ENCODE data around the gene QRICH1. TPM values are rescaled to one million over a fixed set of nuclear protein-coding genes. Genes with fewer than 3 reads are reported as not detected.

Gene QRICH1
- total RNA-seq, 1 donor from 2014 or later = 129 TPM

DNA sequence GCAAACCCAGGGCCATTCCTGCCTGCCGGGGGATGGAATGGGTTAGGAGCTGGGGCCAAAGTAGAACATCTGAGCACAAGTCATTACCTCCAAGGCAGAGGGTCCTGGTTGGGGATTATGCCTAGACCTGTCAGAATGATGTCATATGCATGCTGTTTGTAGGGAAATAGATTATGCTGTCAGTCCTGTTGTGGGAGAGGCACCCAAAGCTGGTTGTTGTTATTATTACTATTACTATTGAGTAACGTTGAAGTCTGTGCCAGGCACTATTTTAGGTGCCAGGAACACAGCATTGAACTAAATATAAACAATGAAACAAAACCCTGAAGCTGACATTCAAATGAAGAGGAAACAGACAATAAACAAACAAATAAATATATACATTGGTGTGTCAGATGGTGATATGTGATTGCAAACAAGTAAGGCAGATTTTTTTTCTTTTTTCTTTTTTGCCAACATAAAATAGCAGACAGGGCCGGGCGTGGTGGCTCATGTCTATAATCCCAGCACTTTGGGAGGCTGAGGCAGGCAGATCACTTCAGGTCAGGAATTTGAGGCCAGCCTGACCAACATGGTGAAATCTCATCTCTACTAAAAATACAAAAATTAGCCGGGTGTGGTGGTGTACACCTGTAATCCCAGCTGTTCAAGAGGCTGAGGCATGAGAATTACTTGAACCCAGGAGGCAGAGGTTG lies 101.9 kb downstream of the QRICH1 start:
- intact Hi-C loops (cut with DNase I) = loop anchor here (2.0 kb wide), 1 partner anchor 101 kb away; no protein-coding TSS in a partner anchor
- peak overlapping the region; percentile 92 to 97 for H3K27ac ChIP-seq

DNA sequence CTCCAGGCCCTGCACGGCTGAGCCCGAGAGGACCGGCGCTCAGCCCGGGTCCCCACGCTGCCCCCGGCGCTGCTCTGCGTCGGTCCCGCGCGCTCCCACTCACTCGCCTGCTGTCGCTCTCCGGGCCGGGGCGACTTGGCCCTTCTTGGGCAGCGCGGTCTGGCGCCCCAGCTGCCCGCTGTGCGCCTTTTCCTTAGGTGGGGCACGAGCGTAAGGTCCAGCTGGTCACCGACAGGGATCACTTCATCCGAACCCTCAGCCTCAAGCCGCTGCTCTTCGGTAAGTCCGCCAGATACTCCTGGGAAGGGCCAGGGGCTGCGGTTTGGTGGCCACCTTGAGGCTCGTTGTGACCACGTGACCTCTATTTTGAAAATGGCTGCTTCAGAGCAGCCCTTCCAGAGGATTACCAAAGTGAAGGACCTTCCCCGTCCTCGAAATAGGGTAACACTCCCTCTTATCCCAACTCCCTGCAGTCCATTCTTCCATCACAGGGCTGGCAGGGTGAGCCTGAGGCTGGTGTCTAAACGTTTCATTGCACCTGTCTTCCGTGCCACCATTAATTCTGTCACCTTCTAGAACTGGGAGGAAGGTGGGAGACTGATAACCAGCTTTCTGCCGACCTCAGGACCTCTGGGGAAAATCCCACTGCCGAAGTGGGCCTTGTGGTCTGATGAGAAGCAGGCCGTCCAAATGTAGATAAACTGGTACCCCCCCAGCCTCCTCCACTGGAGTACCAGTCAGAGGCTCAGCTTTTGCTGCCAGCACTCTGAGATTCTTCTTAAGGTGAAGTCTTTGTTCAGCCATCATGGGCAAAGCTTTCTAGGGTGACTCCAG lies 103.0 kb downstream of the QRICH1 start:
- Histone ChIP-seq H3K4me3 (peak overlapping the region; percentile 80 to 99), H3K9me3 (no peaks in the 10 kb centered on the region), H3K27me3 (no peaks in the 10 kb centered on the region), H3K4me1 (peaks cover 10 to 26% of the 10 kb centered on the region in 2 donors), H3K36me3 (no peaks in the 10 kb centered on the region), H3K27ac (peak overlapping the region; percentile 92 to 97)
- DNase-seq (ENCODE audit: low spot score in 2 of 2) = no peak
- TF ChIP-seq, protein P1, sequence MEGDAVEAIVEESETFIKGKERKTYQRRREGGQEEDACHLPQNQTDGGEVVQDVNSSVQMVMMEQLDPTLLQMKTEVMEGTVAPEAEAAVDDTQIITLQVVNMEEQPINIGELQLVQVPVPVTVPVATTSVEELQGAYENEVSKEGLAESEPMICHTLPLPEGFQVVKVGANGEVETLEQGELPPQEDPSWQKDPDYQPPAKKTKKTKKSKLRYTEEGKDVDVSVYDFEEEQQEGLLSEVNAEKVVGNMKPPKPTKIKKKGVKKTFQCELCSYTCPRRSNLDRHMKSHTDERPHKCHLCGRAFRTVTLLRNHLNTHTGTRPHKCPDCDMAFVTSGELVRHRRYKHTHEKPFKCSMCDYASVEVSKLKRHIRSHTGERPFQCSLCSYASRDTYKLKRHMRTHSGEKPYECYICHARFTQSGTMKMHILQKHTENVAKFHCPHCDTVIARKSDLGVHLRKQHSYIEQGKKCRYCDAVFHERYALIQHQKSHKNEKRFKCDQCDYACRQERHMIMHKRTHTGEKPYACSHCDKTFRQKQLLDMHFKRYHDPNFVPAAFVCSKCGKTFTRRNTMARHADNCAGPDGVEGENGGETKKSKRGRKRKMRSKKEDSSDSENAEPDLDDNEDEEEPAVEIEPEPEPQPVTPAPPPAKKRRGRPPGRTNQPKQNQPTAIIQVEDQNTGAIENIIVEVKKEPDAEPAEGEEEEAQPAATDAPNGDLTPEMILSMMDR (IDR thresholded peaks at IDR 0.05) = no peak
- intact Hi-C loops (cut with DNase I) = loop anchor here (2.0 kb wide), 1 partner anchor 102 kb away; no protein-coding TSS in a partner anchor

More for the DNA sequence above, 101.9 kb downstream of the QRICH1 start:
- TF ChIP-seq, protein P1 (IDR thresholded peaks at IDR 0.05) = no peak
- Histone ChIP-seq H3K4me3 (peak overlapping the region in 1 of 2 donors; percentile 99), H3K9me3 (no peaks in the 10 kb centered on the region), H3K4me1 (peaks cover 10 to 26% of the 10 kb centered on the region in 2 donors), H3K27me3 (no peaks in the 10 kb centered on the region), H3K36me3 (peaks cover 3 to 5% of the 10 kb centered on the region in 2 donors)
- no peak for DNase-seq (ENCODE audit: low spot score in 2 of 2)

DNA sequence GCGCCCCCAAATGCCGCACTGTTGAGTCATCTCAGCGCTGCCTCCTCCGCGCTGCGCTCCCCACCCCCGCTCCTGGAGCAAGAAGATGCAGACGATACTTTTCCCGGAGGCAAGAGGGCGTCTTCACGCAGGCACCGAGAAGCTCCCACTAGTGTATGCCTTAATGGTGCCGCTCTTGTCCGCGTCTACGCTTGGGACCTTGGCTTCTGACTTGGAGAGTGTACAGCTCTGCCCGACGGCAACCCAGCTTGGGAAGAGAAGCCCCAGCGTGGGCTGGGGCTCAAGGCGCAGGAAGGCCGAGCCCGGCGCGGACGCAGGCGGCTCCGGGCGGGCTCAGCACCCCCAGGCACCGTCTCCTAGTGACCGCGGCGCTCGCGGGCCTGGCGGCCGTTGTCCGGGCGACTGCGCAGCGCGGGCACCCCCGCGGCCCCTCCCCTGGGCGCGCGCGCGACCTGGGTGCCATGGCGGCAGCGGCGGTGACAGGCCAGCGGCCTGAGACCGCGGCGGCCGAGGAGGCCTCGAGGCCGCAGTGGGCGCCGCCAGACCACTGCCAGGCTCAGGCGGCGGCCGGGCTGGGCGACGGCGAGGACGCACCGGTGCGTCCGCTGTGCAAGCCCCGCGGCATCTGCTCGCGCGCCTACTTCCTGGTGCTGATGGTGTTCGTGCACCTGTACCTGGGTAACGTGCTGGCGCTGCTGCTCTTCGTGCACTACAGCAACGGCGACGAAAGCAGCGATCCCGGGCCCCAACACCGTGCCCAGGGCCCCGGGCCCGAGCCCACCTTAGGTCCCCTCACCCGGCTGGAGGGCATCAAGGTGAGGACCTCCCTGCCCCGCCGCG lies 103.9 kb downstream of the QRICH1 start, which contains the start of gene P4HTM:
Gene P4HTM, plus strand, starts transcription at position 446 of the 840 bp plus-strand sequence. Its CDS starts 16 bp downstream, at position 462.
- peaks cover under 1 to 5% of the 10 kb centered on the region in 2 donors for H3K36me3 ChIP-seq
- no peaks in the 10 kb centered on the region for H3K9me3 ChIP-seq
- intact Hi-C loops (cut with DNase I) = loop anchor here (1.0 to 2.0 kb wide), 3 partner anchors 17 to 103 kb away; partner anchors contain the start of genes DALRD3 and WDR6
- peak within 1 kb of the TSS; percentile 80 to 99 for H3K4me3 ChIP-seq
- H3K27ac ChIP-seq = peak within 1 kb of the TSS; percentile 92 to 97
- TF ChIP-seq, protein P1 (IDR thresholded peaks at IDR 0.05) = peak in 2 of 3 experiments; percentile 35 to 45
- DNase-seq (ENCODE audit: low spot score in 2 of 2) = peak; percentile 46 to 96
- no peaks in the 10 kb centered on the region for H3K27me3 ChIP-seq
- peaks cover 10 to 26% of the 10 kb centered on the region in 2 donors for H3K4me1 ChIP-seq

DNA sequence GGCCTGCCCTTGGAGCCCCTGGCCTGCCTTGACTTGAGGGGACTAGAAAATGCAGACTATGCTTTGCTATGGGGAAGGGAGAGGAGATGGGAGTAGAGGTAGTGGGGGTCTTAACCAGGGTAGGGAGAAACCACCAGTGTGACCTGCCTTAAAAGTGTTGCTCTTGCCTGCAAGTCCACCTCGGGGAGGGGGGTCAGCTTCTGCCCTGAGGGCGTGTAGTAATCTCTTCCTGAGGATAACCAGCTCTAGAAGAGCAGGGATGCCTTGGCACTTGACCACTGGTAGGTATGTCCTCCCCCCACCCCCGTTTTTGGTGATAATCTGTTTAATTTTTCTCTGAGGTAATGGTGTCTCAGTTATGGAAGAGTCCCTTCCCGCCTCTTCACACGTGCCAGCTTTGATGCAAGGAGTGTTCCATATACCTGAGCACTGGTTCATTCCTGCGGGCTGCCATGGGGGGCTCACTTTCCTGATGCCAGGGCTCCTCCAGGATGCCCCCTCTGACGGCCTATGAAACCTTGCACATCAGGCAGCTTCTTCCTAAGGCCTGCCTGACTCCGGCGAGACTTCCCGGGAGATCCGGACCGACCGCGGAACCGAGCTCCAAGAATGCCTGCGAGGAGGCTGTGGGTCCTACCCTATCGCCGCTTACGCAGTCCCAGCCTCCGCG lies 104.6 kb downstream of the QRICH1 start:
- Histone ChIP-seq H3K27ac (peak overlapping the region; percentile 92 to 97), H3K36me3 (peaks cover 8 to 12% of the 10 kb centered on the region in 2 donors), H3K27me3 (no peaks in the 10 kb centered on the region), H3K9me3 (no peaks in the 10 kb centered on the region), H3K4me3 (peak overlapping the region; percentile 80 to 99), H3K4me1 (peaks cover 10 to 26% of the 10 kb centered on the region in 2 donors)
- TF ChIP-seq, protein P1 (IDR thresholded peaks at IDR 0.05) = no peak
- intact Hi-C loops (cut with DNase I) = loop anchor here (1.0 to 2.0 kb wide), 2 partner anchors 18 to 30 kb away; partner anchors contain the start of genes DALRD3 and WDR6
- DNase-seq (ENCODE audit: low spot score in 2 of 2) = no peak

All from ascending aorta (tissue), 2 donors.